Stimulated activated CD8-positive, alpha-beta memory T cell treated with anti-CD3 and anti-CD28 coated beads, Interleukin-15, amount 100 ng/mL, for 24 hours (primary cell): ENCODE data around the gene MLEC.

Experiments
- DNase-seq: peaks from one replicate; pipeline ENCODE4 v3.0.0-alpha.2; 2020; ENCODE audit warnings: low read depth

MLEC gene

DNA sequence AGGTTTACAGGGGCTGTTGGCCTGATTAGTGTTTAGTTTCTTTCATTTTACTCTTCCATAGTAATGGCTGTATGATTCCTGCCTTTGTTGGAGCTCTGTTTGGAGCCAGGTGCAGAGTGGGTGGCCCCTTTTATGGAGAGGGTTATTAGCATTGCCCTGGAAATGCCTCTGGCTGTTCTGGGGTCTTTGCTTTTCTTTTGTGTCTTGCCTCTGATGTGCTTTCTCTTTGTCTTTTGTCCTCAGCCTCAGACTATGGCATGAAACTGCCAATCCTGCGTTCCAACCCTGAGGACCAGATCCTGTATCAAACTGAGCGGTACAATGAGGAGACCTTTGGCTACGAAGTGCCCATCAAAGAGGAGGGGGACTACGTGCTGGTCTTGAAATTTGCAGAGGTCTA, 6.9 kb downstream of the MLEC start:
- DNase-seq, result no peak

GRCh38 chr12:120696626-120697025, 9.7 kb downstream of the MLEC start:
- no peak for DNase-seq

- DNase-seq, result no peak
Observed at GRCh38 chr12:120697344-120697743, 10.4 kb downstream of the MLEC start.

DNA sequence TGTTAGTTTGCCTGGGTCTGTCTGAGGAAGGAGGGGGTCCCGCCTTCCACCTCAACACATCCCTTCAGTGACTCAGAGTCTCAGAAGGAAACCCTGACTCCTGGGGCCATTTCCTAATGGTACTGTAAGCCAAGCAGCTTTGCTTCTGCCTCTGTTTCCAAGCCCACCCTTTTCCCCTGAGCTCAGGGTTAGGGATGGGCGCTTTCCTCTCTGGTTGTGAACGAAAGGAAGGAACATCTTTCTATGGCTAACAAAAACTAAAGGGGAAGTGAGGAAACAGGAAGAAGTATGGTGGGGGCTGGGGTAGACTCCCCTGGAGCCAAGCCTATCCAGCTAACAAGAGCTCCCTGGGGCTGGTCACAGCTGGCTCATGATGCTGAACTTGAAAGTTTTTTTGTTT, 11.7 kb downstream of the MLEC start:
- no peak for DNase-seq

DNA sequence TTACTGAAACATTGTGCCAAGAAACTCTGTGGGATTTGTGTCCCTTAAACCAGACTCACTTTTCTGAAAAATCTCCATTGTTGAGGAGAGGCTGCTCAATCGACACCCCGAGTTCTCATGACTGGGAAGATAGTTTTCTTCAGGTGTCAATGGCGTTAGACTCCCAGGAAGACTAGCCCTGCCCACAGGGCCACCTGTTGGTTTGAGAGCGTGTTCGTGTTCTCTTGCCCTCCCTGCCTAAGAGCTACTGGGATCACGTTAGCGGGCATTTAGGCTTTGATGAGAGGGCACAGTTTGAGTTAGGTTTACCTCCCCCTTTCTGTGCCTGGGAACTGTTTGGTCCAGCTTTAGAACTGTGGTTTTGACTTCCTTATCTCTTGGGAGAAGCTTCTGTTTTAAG, 12.6 kb downstream of the MLEC start:
- DNase-seq, result no peak

DNA sequence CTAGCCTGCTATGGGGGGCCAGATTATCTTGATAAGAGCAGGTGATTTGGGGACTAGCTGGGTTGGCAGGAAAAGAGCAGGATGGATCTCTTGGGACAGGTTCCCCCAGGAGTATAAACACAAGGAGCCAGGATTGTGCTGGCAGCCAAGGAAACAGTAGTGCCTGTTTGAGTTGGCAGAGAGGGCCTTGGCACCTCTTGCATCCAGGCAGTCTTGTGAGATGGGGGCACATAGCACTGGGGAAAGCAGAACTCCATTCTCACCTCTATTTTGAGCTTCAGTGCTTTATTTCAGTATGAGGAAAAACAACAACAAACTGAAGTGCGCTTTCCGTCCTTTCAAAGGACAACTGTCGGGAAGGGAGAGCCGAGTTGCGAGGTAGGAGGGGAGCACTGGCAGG, 13.9 kb downstream of the MLEC start:
- no peak for DNase-seq

DNA sequence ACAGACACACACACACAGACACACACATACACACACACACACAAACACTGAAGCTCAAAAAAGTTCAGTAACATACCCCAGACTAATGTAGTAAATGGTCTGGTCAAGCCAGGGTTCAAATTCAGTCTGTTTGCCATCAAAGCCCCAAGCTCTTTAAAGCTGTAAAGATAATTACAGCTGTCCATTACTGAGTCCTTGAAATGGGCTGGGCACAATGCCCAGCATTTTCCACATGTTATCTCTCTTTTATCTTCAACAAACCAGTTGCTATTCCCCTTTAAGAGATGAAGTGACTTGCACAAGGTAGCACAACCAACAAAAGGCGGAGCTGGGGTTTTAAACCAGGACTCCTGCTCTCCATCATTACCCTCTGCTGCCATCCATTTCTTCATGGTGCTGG, 15.7 kb downstream of the MLEC start:
- no peak for DNase-seq

GRCh38 chr12:120703311-120703942, 16.5 kb downstream of the MLEC start:
- DNase-seq, result no peak

- no peak for DNase-seq
Observed at GRCh38 chr12:120705618-120706017, 18.7 kb downstream of the MLEC start.

DNA sequence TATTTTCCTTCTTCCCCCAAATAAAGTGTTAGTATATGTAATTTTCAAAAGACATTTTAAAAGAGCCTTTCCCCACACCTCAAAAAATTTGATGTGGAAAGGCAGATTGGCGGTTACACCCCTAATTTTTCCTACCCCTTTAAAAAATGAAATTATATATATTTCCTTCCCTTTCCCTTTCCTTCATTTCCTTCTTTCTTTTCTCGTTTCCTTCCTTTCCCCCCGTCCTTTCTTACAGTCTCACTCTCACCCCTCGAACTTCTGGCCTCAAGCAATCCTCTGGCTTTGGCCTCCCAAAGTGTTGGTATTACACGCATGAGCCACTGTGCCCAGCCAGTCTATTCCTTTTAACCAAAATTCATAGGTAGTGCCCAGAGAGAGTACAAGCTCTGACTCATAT, 19.1 kb downstream of the MLEC start:
- DNase-seq, result no peak

DNA sequence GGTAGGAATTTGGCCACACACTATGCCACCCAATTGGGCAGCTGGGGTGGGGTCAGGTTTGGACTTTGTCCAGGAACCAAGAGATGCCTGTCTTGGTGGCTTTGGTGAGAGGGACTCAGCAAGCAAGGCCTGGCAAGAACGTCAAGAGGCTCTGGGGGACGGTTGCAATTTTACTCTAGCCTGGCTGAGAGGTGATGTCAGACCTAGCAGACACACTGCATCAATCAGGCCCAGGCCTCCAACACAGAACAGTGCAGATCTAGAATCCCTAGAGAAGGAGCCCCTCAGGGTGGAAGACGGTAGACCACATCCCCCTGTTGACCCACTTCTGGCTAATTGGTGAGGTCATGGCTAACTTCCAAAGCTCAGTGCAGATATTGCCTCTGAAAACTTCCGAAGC, 21.7 kb downstream of the MLEC start:
- no peak for DNase-seq

DNA sequence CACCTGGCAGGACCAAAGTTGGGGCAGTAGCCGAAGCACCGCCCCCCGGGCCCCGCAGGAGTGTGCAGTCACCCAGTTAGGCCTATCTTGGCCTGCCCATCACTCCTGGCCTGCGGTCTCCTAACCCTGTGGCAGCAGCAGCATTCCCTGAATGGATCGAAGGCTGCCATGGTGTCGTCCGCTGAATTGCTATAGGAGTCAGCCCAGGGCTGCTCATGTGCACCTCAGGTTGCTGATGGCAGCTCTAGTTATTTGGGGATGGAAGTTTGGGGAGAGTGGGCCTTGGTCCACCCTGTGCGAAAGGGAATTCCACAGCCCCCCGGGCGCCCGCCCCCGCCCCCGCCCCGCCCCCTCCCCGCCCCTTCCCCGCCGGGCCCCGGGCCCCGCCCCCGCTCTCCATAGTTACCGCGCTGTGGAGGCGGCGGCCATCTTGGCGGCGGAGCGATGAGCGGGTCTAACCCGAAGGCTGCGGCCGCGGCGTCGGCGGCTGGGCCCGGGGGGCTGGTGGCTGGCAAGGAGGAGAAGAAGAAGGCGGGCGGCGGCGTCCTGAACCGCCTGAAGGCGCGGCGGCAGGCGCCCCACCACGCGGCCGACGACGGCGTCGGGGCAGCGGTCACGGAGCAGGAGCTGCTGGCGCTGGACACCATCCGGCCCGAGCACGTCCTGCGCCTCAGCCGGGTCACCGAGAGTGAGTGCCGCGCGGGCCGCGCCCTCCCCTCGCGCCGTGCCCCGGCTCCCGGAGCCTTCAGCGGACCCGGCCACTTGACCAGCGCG, 23.3 kb downstream of the MLEC start, which contains the start of gene UNC119B:
TSS of gene UNC119B (plus strand) at position 428 of the 774 bp plus-strand sequence. CDS start at position 445, 17 bp downstream.
- DNase-seq, result peak; percentile 47

DNA sequence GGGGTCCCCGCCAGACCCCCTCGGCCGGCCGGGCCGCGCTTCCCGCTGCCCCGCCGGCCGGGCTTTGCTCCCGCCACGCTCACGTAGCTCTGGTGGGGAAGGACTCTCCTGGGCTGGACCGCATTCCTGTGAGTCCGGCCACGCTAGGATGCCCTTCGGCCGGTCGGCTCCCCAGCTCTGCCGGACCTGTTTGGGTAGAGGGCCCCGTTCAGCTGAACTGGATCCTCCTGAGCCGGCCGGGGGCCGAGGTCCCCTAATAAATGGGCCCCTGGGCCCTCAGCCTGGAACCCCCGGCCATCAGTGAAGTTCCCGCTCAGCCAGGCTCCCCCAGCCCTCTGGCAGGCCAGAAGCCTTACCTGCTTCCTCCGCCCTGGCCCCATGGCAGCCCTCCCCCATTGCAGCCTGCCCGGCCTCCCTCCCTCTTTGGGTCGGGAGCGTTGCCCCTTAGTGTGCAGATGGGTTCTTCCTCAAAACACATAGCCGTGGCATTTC, 23.9 kb downstream of the MLEC start:
- no peak for DNase-seq

- no peak for DNase-seq
Observed at GRCh38 chr12:120711411-120711810, 24.5 kb downstream of the MLEC start.

- no peak for DNase-seq
Observed at GRCh38 chr12:120712610-120713009, 25.7 kb downstream of the MLEC start.

GRCh38 chr12:120713861-120714482, 27.0 kb downstream of the MLEC start:
- DNase-seq, result no peak

DNA sequence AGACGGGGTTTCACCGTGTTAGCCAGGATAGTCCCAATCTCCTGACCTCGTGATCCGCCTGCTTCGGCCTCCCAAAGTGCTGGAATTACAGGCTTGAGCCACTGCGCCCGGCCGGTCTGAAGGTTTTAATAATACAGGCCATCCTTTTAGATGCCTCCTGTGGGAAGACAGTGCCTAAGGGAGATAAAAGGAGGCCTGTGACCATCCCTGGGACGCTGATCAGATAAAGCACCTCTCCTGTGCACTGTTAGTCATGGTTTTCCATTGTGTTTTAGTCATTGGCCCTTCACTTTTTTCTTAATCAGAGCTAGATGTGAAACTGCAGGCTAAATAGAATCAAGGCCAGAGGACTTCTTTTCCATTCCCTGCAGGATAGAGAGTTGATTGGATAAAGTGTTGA, 31.1 kb downstream of the MLEC start:
- no peak for DNase-seq

DNA sequence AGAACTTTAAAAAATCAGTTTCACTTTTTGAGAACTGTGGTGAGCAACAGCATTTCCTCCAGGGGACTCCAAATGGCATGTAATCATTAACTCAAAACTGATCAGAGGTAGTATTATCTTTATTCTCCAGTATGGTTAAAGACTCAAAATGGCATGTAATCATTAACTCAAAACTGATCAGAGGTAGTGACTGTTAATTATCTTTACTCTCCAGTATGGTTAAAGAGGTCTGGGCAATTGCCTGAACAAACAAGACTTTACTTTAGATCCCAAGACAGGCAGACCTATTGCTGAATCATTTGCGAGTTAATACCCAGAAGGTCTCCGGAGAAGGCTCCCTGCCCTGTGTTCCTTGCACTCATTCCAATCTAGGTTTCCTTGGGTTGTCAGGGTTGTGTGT, 32.1 kb downstream of the MLEC start:
- DNase-seq, result no peak

- no peak for DNase-seq
Observed at GRCh38 chr12:120719496-120720233, 32.7 kb downstream of the MLEC start.

GRCh38 chr12:120720234-120720986, 33.5 kb downstream of the MLEC start:
- DNase-seq, result no peak

DNA sequence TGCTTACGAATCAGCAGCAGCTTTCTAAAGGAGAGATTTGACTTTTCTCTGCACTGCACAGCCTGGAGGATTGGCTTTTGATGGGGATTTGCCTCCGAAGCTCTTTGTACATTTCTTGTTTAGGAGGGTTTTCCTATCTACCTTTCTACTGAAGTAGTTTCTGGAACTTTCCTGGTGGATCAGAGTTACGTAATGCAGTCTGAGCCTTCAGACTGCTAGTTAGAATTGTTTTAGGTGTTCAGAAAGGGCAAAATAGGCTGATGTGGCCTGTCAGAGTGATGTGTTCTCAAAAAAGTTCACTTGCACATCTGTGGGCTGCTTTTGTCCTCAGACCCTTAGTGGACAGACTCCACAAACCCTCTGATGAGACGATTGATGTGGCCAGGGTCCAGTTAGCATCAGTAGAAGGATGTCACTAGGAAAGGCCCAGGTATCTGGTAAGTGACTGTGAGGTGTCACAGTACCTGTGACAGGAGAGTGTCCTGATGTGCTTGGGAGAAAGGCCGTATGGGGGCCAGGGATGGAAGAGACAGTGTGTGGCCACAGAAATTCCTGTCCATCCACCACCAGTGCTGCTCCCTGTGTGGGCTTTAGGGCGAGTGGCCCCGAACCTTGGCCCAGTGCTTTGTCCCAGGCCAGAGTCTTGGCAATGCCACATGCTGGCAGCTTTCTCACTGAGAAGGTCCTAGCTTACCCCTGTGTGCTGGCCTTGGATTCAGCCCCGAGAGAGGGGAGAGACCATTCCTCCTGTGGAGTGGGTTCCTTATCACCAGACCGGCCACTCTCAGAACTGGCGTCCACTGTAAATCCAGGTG, 34.2 kb downstream of the MLEC start:
- DNase-seq, result no peak
